T-helper 2 cell treated with Interferon-gamma antibody and Interleukin-4, amounts not matched to agents 5 μg/mL and 100 μg/mL, for 36 hours (primary cell): ENCODE measurements around the gene ITGA1.
"Not testable (repeated sequence)": the region's sequence is repeated elsewhere in the genome, so short reads cannot be mapped to it uniquely, and the experiment has no call there.

Experiments
- DNase-seq: peaks from one replicate; pipeline ENCODE4 v3.0.0; 2021; ENCODE audit warnings: low spot score
- H3K27ac Mint-ChIP-seq: one replicate; pipeline ENCODE4 v1.8.0; 2021; ENCODE audit warnings: mild to moderate bottlenecking, mixed read lengths
- H3K27me3 Mint-ChIP-seq: one replicate; pipeline ENCODE4 v1.8.0; 2021; ENCODE audit warnings: low read depth, mixed read lengths
- H3K36me3 Mint-ChIP-seq: one replicate; pipeline ENCODE4 v1.8.0; 2021; ENCODE audit warnings: low read depth, mixed read lengths
- H3K4me1 Mint-ChIP-seq: one replicate; pipeline ENCODE4 v1.8.0; 2021; ENCODE audit warnings: low read depth, mixed read lengths
- H3K4me3 Mint-ChIP-seq: one replicate; pipeline ENCODE4 v1.8.0; 2022; ENCODE audit warnings: mild to moderate bottlenecking, moderate library complexity, mixed read lengths
- H3K9me3 Mint-ChIP-seq: one replicate; pipeline ENCODE4 v1.8.0; 2021; ENCODE audit warnings: mixed read lengths

ITGA1 gene

DNA sequence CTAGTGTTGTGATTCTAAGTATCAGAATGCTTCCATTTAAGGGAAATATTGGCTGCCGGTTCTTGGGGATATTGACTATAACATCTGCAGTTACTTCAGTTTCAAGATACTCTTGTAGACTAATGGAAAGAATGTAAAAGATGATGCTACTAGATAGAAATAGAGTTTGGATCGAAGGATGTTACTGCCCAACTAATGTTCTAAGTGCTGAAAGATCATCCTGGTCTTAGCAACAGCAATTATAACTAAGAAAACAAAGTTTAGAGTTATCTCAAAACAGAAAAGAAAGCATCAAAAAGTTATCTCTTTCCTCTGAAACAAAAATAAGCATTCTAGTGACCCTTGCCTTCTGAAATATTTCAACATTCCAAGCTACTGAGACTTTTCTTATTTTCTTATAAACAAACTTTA, 49.9 kb downstream of the ITGA1 start:
- no peak overlapping the region for H3K27ac Mint-ChIP-seq
- H3K4me3 Mint-ChIP-seq: no peak overlapping the region
- no peak for DNase-seq
- H3K36me3 Mint-ChIP-seq: no peaks in the 10 kb centered on the region
- H3K27me3 Mint-ChIP-seq: peaks cover 3% of the 10 kb centered on the region
- H3K4me1 Mint-ChIP-seq: no peaks in the 10 kb centered on the region
- no peaks in the 10 kb centered on the region for H3K9me3 Mint-ChIP-seq

DNA sequence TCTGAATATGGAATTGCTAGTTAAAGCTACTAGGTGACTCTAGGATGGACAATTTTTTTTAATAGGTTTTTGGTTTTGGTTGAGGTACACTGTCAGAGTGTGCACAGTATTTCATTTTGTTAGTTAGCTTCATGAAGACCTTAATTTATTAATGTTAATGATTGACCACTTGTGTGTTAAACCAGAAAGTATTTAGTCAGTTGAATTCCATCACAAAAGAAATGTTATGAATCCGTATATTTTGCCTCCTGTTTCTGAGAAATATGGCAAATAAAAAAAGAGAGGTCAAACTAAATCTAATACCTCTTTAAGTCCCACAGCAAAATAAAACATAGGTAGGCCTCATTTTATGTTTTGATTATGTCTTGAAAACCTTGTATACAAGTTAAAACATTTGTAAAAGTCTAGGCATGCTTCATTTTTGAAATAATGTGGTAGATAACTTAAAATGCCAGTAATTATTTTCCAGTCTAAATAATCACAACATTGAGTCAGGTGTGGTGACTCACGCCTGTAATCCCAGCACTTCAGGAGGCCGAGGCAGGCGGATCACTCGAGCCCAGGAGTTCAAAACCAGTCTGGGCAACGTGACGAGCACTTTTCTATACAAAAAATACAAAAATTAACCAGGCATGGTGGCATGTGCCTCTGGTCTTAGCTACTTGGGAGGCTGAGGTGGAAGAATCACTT, 50.8 kb downstream of the ITGA1 start:
- DNase-seq: no peak
- H3K36me3 Mint-ChIP-seq: no peaks in the 10 kb centered on the region
- no peak overlapping the region for H3K27ac Mint-ChIP-seq
- H3K4me3 Mint-ChIP-seq: no peak overlapping the region
- no peaks in the 10 kb centered on the region for H3K4me1 Mint-ChIP-seq
- H3K27me3 Mint-ChIP-seq: peaks cover 3% of the 10 kb centered on the region
- no peaks in the 10 kb centered on the region for H3K9me3 Mint-ChIP-seq

DNA sequence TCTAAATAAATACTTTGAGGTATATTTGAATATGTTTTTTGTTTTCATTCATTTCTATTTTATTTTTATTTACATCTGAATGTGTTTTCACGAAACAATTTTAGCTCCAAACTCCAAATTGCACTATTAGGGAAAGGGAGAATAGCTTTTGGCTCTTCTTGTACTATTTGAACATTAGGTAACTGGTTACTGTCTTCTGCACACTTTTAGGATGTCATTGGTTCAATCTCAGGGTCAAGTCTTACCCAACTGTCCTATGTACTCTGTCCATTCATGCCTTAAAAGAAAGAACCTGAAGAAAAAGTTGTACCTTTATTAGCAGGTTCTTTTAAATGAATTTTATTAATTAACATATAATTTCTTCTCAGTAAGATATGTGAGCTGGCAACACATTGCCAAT, 51.6 kb downstream of the ITGA1 start:
- Mint-ChIP-seq H3K36me3 (no peaks in the 10 kb centered on the region), H3K27ac (no peak overlapping the region), H3K9me3 (no peaks in the 10 kb centered on the region), H3K4me3 (no peak overlapping the region), H3K4me1 (no peaks in the 10 kb centered on the region), H3K27me3 (peaks cover 3% of the 10 kb centered on the region)
- DNase-seq: no peak

DNA sequence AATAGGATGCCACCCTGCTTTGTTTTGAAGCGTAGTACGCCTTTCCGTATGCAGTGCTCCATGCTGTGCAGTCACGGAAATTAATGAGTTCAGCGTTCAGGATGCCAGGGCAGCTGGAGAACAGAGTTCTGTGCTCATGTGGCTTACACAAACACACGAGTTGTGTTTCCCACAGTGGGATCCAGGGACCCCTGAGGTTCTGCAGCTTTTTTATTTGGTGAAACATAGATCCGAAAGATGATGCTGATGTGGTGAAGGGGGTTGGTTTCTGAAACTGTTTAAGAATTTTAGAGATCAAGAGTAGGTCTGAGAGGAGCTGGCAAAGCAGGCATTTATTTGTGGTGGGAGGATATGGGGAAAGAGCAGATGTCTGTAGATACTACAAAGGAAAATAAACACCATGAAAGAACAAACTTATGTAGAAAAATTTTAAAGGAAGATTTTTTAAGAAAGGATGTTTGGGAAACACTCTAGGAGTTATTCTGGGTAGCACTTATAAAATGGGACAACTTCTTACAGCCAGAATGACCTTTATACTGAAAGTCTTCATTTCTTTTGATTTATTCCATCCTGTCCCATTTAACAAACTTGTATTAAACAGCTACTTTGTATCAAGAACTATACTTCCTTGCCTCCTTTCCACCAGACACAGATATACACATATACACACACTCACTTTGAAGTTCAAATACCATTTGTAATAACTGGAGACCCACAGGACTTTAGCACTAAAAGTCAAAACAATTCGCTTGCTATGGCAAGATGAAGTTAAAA, 52.7 kb downstream of the ITGA1 start:
- H3K27ac Mint-ChIP-seq: no peak overlapping the region
- H3K27me3 Mint-ChIP-seq: peaks cover 4% of the 10 kb centered on the region
- no peaks in the 10 kb centered on the region for H3K36me3 Mint-ChIP-seq
- peaks cover 3% of the 10 kb centered on the region for H3K4me1 Mint-ChIP-seq
- H3K9me3 Mint-ChIP-seq: no peaks in the 10 kb centered on the region
- DNase-seq: no peak
- no peak overlapping the region for H3K4me3 Mint-ChIP-seq

DNA sequence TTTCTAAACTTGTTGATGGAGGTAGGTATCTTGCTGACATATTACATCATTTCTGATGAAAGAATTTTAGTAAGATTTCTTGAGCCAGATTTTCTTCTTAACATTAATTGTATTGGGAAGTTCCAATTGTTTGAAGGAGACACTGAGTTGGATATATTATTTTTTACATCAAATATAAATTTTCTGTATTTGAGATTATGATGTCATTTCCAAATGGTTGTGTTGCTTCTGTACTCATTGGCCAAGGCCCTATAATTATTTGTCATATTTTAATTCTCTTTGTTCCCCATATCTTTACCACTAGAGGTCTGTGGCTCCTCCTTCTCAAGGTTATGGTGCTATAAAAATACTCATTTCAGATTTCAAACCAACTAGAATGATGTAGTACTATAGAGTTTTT, 53.4 kb downstream of the ITGA1 start:
- Mint-ChIP-seq H3K27me3 (peaks cover 3% of the 10 kb centered on the region), H3K4me3 (no peak overlapping the region), H3K4me1 (peaks cover 3% of the 10 kb centered on the region), H3K36me3 (no peaks in the 10 kb centered on the region), H3K27ac (no peak overlapping the region), H3K9me3 (no peaks in the 10 kb centered on the region)
- DNase-seq: no peak

DNA sequence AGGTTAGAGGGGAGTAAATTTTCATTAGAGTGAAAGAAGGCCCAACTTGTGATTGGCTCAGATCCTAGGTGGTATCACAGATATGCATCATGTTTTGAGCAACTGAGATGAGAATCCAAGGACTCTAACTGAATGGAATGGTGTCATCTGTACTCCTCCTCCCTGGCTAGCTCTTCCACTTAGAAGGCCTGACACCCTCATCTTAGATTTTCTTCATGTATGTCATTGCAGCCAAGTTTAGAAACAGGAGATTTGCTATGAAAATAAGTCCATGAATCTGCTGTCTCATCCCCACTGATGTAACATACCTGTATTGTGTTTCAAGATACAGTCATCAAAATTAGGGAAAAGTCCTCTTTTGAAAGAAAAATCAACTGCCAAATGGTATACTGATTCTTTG, 54.4 kb downstream of the ITGA1 start:
- DNase-seq: no peak
- no peak overlapping the region for H3K4me3 Mint-ChIP-seq

DNA sequence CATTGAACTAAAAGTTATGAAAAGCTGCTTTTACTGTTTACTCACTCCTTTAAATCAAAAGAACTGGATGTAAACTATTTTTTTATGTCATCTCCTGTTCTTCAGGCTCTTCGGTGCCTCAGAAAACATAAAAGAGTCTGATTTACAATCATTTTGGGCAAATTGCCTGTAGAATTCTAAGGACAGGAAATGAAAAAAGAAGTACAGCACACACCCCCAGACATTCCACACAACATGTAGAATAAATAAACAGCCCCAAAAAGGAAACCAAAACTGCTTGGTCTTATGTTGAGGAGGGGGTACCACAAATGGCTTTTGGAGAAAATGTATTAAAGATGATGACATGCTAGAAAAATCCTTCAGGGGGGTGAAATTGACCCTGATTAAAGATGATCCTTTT, 57.2 kb downstream of the ITGA1 start:
- no peak for DNase-seq
- Mint-ChIP-seq H3K36me3 (no peaks in the 10 kb centered on the region), H3K27ac (no peak overlapping the region), H3K4me1 (peaks cover 3% of the 10 kb centered on the region), H3K9me3 (no peaks in the 10 kb centered on the region), H3K27me3 (peaks cover 3% of the 10 kb centered on the region), H3K4me3 (no peak overlapping the region)

More for the DNA sequence above, 54.4 kb downstream of the ITGA1 start:
- H3K4me1 Mint-ChIP-seq: peaks cover 3% of the 10 kb centered on the region
- H3K27ac Mint-ChIP-seq: no peak overlapping the region
- no peaks in the 10 kb centered on the region for H3K36me3 Mint-ChIP-seq
- peaks cover 3% of the 10 kb centered on the region for H3K27me3 Mint-ChIP-seq
- no peaks in the 10 kb centered on the region for H3K9me3 Mint-ChIP-seq

DNA sequence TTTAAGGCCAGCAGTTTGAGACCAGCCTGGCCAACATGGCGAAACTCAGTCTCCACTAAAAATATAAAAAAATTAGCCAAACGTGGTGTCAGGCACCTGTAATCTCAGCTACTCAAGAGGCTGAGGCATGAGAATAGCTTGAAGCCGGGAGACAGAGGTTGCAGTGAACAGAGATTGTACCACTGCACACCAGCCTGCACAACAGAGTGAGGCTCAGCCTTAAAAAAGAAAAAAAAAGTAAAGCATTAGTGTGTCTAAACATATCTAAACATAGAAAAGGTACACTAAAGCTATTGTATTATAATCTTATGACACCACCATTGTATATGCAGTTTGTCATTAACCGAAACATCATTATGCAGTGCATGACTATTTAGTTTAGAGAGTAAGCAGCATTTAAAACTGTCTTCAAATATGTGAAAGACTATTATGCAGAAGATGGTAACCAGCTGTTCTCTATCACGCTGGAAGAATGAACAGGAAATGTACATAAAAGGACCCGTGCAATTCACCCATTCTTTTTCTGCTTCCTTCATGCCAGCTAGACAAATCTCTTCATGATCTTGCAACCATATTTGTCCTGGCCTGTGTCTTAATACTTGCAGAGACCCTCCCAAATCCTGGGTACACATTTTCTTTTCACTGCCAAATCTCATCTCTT, 58.6 kb downstream of the ITGA1 start:
- Mint-ChIP-seq H3K4me3 (no peak overlapping the region), H3K27ac (no peak overlapping the region), H3K4me1 (peaks cover 3% of the 10 kb centered on the region), H3K27me3 (peaks cover 3% of the 10 kb centered on the region), H3K9me3 (no peaks in the 10 kb centered on the region), H3K36me3 (no peaks in the 10 kb centered on the region)
- DNase-seq: no peak

DNA sequence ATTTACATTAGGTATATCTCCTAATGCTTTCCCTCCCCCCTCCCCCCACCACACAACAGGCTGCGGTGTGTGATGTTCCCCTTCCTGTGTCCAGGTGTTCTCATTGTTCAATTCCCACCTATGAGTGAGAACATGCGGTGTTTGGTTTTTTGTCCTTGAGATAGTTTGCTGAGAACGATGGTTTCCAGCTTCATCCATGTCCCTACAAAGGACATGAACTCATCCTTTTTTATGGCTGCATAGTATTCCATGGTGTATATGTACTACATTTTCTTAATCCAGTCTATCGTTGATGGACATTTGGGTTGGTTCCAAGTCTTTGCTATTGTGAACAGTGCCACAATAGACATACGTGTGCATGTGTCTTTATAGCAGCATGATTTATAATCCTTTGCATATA, 61.0 kb downstream of the ITGA1 start:
- DNase-seq, H3K27me3 Mint-ChIP-seq, H3K9me3 Mint-ChIP-seq, H3K36me3 Mint-ChIP-seq, H3K4me1 Mint-ChIP-seq, H3K4me3 Mint-ChIP-seq, H3K27ac Mint-ChIP-seq: not testable (repeated sequence)

DNA sequence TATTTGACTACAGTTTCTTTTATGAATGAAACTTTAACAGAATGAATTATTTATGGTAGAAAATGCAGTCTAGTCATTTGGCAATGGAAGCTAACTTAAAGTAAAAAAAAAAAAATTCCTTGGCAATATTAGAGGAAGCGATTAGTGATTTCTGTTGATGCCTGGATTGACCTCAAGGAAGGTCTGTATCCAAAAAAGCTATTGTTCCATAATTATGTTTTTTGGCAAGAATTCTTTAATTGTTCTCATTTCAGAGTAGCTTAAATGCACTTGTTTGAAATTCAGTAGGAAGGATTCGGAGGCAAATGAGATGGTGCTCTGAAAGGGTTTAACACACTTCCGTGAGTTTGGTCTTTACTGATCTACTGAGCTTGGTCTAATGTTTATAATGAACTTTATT, 61.8 kb downstream of the ITGA1 start:
- peaks cover 3% of the 10 kb centered on the region for H3K27me3 Mint-ChIP-seq
- peaks cover 12% of the 10 kb centered on the region for H3K4me1 Mint-ChIP-seq
- no peaks in the 10 kb centered on the region for H3K36me3 Mint-ChIP-seq
- DNase-seq: no peak
- H3K9me3 Mint-ChIP-seq: no peaks in the 10 kb centered on the region
- H3K4me3 Mint-ChIP-seq: no peak overlapping the region
- no peak overlapping the region for H3K27ac Mint-ChIP-seq

DNA sequence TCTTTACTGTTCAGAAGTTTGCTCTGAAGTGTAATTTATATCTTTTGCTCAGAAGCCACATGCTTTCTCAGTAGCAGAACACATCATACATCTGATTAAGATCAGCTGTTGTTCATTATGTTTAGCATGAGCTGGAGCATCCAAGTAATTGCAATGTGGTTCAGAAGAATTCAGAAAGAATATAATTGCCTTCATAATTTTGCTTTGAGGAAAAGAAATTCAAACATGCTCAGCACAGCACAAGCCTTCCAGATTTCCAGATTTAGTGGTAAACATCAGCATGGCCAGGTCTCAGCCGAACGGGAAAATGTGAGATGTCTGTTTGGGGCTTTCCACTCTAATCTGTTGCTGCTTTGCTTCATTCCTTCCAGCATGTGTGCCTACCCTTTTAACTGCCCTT, 65.9 kb downstream of the ITGA1 start:
- Mint-ChIP-seq H3K4me3 (no peak overlapping the region), H3K27ac (no peak overlapping the region), H3K9me3 (no peaks in the 10 kb centered on the region)

DNA sequence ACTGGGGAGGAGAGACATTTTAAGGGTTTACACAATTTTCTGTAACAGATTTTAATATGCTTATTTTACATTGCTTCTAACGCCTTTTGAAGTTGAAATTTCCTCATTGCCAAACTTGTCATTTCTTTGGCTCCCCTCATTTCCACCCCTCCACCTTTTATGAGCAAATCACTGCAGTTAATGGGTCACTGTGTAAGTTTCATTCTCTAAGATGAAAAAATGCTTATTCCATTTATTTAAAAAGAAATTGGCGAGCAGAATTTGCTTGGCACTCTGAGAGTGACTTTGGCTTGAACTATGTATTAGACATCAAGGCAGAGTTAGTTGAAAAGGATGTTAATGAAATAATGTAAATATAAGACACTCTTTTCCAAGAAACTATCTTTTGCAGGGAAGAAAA, 66.6 kb downstream of the ITGA1 start:
- H3K27ac Mint-ChIP-seq: no peak overlapping the region
- H3K4me1 Mint-ChIP-seq: peaks cover 9% of the 10 kb centered on the region
- H3K27me3 Mint-ChIP-seq: no peaks in the 10 kb centered on the region
- DNase-seq: no peak
- no peaks in the 10 kb centered on the region for H3K9me3 Mint-ChIP-seq
- no peak overlapping the region for H3K4me3 Mint-ChIP-seq
- H3K36me3 Mint-ChIP-seq: no peaks in the 10 kb centered on the region

More for the DNA sequence above, 65.9 kb downstream of the ITGA1 start:
- Mint-ChIP-seq H3K27me3 (no peaks in the 10 kb centered on the region), H3K36me3 (no peaks in the 10 kb centered on the region), H3K4me1 (peaks cover 9% of the 10 kb centered on the region)
- DNase-seq: no peak

DNA sequence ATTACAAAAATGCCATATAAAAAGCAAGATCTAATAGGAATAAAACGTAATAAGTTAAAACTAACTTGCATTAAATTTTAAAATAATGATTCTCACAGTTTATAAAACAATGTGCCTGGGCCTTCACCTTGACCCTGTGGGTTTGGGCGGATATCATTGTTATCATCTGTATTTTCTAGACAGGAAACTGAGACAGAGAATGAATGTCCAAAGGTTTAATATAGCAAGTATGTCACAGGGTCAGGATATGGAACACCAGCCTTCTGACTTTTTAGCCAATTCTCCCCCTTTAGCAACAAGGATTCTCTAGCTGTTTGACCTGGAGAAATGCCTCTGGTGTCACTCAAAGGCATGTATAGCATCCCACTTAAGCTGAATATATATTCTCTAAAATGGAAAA, 67.2 kb downstream of the ITGA1 start:
- Mint-ChIP-seq H3K27me3 (no peaks in the 10 kb centered on the region), H3K36me3 (no peaks in the 10 kb centered on the region), H3K9me3 (no peaks in the 10 kb centered on the region), H3K4me3 (no peak overlapping the region), H3K4me1 (peaks cover 9% of the 10 kb centered on the region), H3K27ac (no peak overlapping the region)
- DNase-seq: no peak

DNA sequence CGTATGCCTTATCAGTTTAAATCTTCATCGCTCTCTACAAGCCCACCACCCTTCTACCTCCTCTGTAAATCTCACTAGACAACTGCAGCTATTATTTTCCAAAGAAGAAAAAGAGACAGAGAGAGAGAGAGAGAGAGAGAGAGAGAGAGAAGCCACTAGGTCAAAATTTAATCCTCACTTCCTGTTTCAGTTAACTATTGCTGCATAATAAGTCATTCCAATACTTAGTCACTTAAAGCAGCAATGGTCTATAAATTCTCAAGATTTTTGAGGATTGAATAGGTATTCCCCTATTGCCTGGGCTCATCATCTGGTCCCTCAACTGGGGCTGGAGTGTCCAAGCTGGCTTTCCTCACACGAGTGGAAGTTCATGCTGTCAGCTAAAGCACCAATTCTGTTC, 68.8 kb downstream of the ITGA1 start:
- H3K4me3 Mint-ChIP-seq: no peak overlapping the region
- no peaks in the 10 kb centered on the region for H3K27me3 Mint-ChIP-seq
- no peaks in the 10 kb centered on the region for H3K9me3 Mint-ChIP-seq
- H3K36me3 Mint-ChIP-seq: no peaks in the 10 kb centered on the region
- DNase-seq: no peak
- H3K27ac Mint-ChIP-seq: no peak overlapping the region
- peaks cover 9% of the 10 kb centered on the region for H3K4me1 Mint-ChIP-seq
